ENCODE results near the gene IQGAP2.
A peak's percentile ranks its signal among the peaks of the same experiment; 100 is the strongest.

IQGAP2 gene

GRCh38 chr5:76616206-76616605 is 213.1 kb downstream of the IQGAP2 start:
- Histone ChIP-seq H3K4me3 (ENCODE audit: low read depth, low read length) (no peak overlapping the region), H3K36me3 (ENCODE audit: control insufficient read depth in 2 of 2, insufficient read depth in 1 of 2, low read length in 2 of 2) (no peaks in the 10 kb centered on the region), H3K27ac (ENCODE audit: extremely low read depth, low read depth, low read length) (no peak overlapping the region), H3K4me1 (ENCODE audit: control insufficient read depth, insufficient read depth, low read length) (0 out of 2 replicates have a peak, but pooled peaks cover 3% of the 10 kb centered on the region), H3K9me3 (ENCODE audit: control insufficient read depth, insufficient read depth, low read depth, low read length) (no peaks in the 10 kb centered on the region)
- ChIA-PET CTCF (interaction anchor here (0.9 to 3.3 kb wide), 5 partner anchors 12 to 159 kb away, joined by 3 to 10 read pairs (median 3); no protein-coding TSS in a partner anchor), POLR2A (no interaction called here)
- TF ChIP-seq ZNF311 (tag by site-specific recombination; IDR thresholded peaks at IDR 0.05; ENCODE audit: borderline replicate concordance) (no peak), ZNF660 (tag by site-specific recombination; IDR thresholded peaks at IDR 0.05) (no peak), GLI4 (tag by site-specific recombination; IDR thresholded peaks at IDR 0.05) (peak; percentile 74; the same call in 1 of the 2 replicates), SCRT1 (tag by site-specific recombination; IDR thresholded peaks at IDR 0.05; ENCODE audit: borderline replicate concordance) (no peak), ZNF132 (tag by site-specific recombination; IDR thresholded peaks at IDR 0.05; ENCODE audit: borderline replicate concordance) (no peak)

DNA sequence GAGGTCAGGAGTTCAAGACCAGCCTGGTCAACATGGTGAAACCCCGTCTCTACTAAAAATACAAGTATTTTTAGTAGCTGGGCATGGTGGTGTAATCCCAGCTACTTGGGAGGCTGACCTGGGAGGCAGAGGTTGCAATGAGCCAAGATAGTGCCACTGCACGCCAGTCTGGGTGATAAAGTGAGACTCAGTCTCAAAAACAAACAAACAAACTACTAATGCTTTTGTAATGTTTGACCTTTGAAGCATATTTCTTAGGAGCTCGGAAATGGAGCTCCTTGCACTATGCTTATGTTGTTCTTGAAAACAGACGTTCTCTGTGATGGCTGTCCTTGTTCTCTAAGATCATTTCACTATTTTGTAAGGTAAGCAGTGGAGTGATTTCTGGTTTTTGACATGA is 214.1 kb downstream of the IQGAP2 start:
- H3K4me1 ChIP-seq (ENCODE audit: control insufficient read depth, insufficient read depth, low read length): 0 out of 2 replicates have a peak, but pooled peaks cover 3% of the 10 kb centered on the region
- no peak for TF ChIP-seq ZNF777 (tag by site-specific recombination; IDR thresholded peaks at IDR 0.05; ENCODE audit: borderline replicate concordance)
- TF ChIP-seq ZBTB20 (tag by site-specific recombination; IDR thresholded peaks at IDR 0.05): no peak
- TF ChIP-seq ZNF670 (tag by site-specific recombination; IDR thresholded peaks at IDR 0.05; ENCODE audit: low read depth): no peak
- TF ChIP-seq ZNF426 (tag by site-specific recombination; IDR thresholded peaks at IDR 0.05): no peak
- TF ChIP-seq YY2 (tag by site-specific recombination; IDR thresholded peaks at IDR 0.05): no peak
- TF ChIP-seq BCL11A (tag by site-specific recombination; IDR thresholded peaks at IDR 0.05; ENCODE audit: low read depth): no peak
- TF ChIP-seq EGR2 (tag by site-specific recombination; IDR thresholded peaks at IDR 0.05; ENCODE audit: low read depth): no peak
- TF ChIP-seq MEIS1 (CRISPR knock-in tag; IDR thresholded peaks at IDR 0.05; ENCODE audit: borderline replicate concordance): no peak
- TF ChIP-seq ZSCAN23 (tag by site-specific recombination; IDR thresholded peaks at IDR 0.05): no peak
- TF ChIP-seq ZNF404 (tag by site-specific recombination; IDR thresholded peaks at IDR 0.05): no peak
- TF ChIP-seq ZSCAN18 (tag by site-specific recombination; IDR thresholded peaks at IDR 0.05): no peak
- CTCF ChIA-PET: interaction anchor here (3.3 kb wide), 1 partner anchor 24 kb away, joined by 10 read pairs; no protein-coding TSS in a partner anchor
- no peak overlapping the region for H3K27ac ChIP-seq (ENCODE audit: extremely low read depth, low read depth, low read length)
- H3K9me3 ChIP-seq (ENCODE audit: control insufficient read depth, insufficient read depth, low read depth, low read length): no peaks in the 10 kb centered on the region
- POLR2A ChIA-PET: no interaction called here
- no peak overlapping the region for H3K4me3 ChIP-seq (ENCODE audit: low read depth, low read length)
- H3K36me3 ChIP-seq (ENCODE audit: control insufficient read depth in 2 of 2, insufficient read depth in 1 of 2, low read length in 2 of 2): no peaks in the 10 kb centered on the region

DNA sequence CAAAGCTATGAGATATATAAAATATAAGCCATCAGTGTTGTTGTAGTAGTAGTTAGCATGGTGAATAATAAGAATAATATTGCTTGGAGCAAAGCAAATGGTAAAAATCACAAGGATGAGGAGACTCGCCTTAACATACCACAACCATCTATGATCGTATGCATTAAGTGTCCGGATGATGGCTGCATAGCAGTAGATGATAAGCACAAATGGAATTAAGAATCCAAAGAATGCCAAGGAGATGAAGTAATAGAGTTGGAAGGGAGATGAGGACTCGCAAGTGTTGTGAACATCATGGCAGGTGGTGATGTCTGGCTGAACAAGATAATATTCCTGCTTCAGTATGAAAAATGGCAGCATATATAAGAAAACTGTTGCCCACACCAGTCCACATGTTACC is 214.6 kb downstream of the IQGAP2 start:
- POLR2A ChIA-PET: no interaction called here
- Histone ChIP-seq H3K36me3 (ENCODE audit: control insufficient read depth in 2 of 2, insufficient read depth in 1 of 2, low read length in 2 of 2) (no peaks in the 10 kb centered on the region), H3K9me3 (ENCODE audit: control insufficient read depth, insufficient read depth, low read depth, low read length) (no peaks in the 10 kb centered on the region), H3K4me3 (ENCODE audit: low read depth, low read length) (no peak overlapping the region), H3K27ac (ENCODE audit: extremely low read depth, low read depth, low read length) (no peak overlapping the region), H3K4me1 (ENCODE audit: control insufficient read depth, insufficient read depth, low read length) (0 out of 2 replicates have a peak, but pooled peaks cover 3% of the 10 kb centered on the region)
- CTCF ChIA-PET: interaction anchor here (1.1 to 3.3 kb wide), 2 partner anchors 17 to 23 kb away, joined by 3 to 10 read pairs; no protein-coding TSS in a partner anchor
- TF ChIP-seq AEBP2 (tag by site-specific recombination; IDR thresholded peaks at IDR 0.05; ENCODE audit: borderline replicate concordance) (no peak), ZNF621 (tag by site-specific recombination; IDR thresholded peaks at IDR 0.05) (no peak), YY2 (tag by site-specific recombination; IDR thresholded peaks at IDR 0.05) (no peak), ZNF140 (tag by site-specific recombination; IDR thresholded peaks at IDR 0.05) (no peak), ZNF214 (tag by site-specific recombination; IDR thresholded peaks at IDR 0.05; ENCODE audit: borderline replicate concordance) (no peak), ZNF37A (tag by site-specific recombination; IDR thresholded peaks at IDR 0.05) (no peak), KLF1 (tag by site-specific recombination; IDR thresholded peaks at IDR 0.05) (no peak), ZNF747 (tag by site-specific recombination; IDR thresholded peaks at IDR 0.05) (no peak), ZNF548 (tag by site-specific recombination; IDR thresholded peaks at IDR 0.05) (no peak), ZNF184 (tag by site-specific recombination; IDR thresholded peaks at IDR 0.05) (no peak), ZNF10 (tag by site-specific recombination; IDR thresholded peaks at IDR 0.05) (no peak), ZNF629 (tag by site-specific recombination; IDR thresholded peaks at IDR 0.05) (no peak)
- TF ChIP-seq, protein P1, sequence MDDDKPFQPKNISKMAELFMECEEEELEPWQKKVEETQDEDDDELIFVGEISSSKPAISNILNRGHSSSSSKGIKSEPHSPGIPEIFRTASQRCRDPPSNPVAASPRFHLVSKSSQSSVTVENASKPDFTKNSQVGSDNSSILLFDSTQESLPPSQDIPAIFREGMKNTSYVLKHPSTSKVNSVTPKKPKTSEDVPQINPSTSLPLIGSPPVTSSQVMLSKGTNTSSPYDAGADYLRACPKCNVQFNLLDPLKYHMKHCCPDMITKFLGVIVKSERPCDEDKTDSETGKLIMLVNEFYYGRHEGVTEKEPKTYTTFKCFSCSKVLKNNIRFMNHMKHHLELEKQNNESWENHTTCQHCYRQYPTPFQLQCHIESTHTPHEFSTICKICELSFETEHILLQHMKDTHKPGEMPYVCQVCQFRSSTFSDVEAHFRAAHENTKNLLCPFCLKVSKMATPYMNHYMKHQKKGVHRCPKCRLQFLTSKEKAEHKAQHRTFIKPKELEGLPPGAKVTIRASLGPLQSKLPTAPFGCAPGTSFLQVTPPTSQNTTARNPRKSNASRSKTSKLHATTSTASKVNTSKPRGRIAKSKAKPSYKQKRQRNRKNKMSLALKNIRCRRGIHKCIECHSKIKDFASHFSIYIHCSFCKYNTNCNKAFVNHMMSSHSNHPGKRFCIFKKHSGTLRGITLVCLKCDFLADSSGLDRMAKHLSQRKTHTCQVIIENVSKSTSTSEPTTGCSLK (tag by site-specific recombination; IDR thresholded peaks at IDR 0.05): no peak

All from HEK293 (cell line).